GM23338 (cell line): Measurements from ENCODE around the gene TEKTIP1. TPM values are rescaled to one million over a fixed set of nuclear protein-coding genes. Genes with fewer than 3 reads are reported as not detected.

ENCODE experiments used
- ATAC-seq: fragments of 200-7000 bp; cut with Tn5 transposase; 3 replicates; pipeline ENCODE4 v1.9.1; 2020
- DNase-seq: peaks from one replicate; pipeline ENCODE4 v3.0.0-alpha.2; 2015; ENCODE audit warnings: low spot score
- H2AFZ ChIP-seq: fragments of 200-600 bp; sonication (generic); 2 replicates; pipeline ENCODE4 v1.8.0; 2016; ENCODE audit warnings: antibody characterized with exemption, mild to moderate bottlenecking, moderate library complexity
- H3F3A ChIP-seq: fragments of 200-600 bp; sonication (generic); replicated peaks from 2 replicates; pipeline ENCODE4 v1.8.0; 2017; ENCODE audit warnings: antibody characterized with exemption, mixed run types, low read depth
- H3K27ac ChIP-seq: fragments of 200-600 bp; sonication (generic); 2 replicates; pipeline ENCODE4 v1.6.1; 2016; ENCODE audit warnings: low read depth
- H3K27me3 ChIP-seq: fragments of 200-600 bp; sonication (generic); 2 replicates; pipeline ENCODE4 v1.8.0; 2016; ENCODE audit warnings: mild to moderate bottlenecking, mixed run types, moderate library complexity; ENCODE audit not compliant: insufficient read depth
- H3K36me3 ChIP-seq: fragments of 200-600 bp; sonication (generic); 2 replicates; pipeline ENCODE4 v1.8.0; 2016; ENCODE audit warnings: mild to moderate bottlenecking; ENCODE audit not compliant: insufficient read depth
- H3K4me1 ChIP-seq: fragments of 200-600 bp; sonication (generic); 2 replicates; pipeline ENCODE4 v1.8.0; 2016; ENCODE audit warnings: mild to moderate bottlenecking, moderate library complexity; ENCODE audit not compliant: insufficient read depth
- H3K4me2 ChIP-seq: fragments of 200-600 bp; sonication (generic); 2 replicates; pipeline ENCODE4 v1.7.1; 2017; ENCODE audit warnings: mixed run types
- H3K4me3 ChIP-seq: fragments of 200-600 bp; sonication (generic); 2 replicates; pipeline ENCODE4 v1.6.1; 2016; ENCODE audit warnings: mixed run types
- H3K79me2 ChIP-seq: fragments of 200-600 bp; sonication (generic); replicated peaks from 2 replicates; pipeline ENCODE4 v1.8.0; 2017; ENCODE audit warnings: mild to moderate bottlenecking; ENCODE audit not compliant: insufficient read depth
- H3K9me2 ChIP-seq: fragments of 200-600 bp; sonication (generic); 2 replicates; pipeline ENCODE4 v1.8.0; 2017; ENCODE audit not compliant: insufficient read depth
- H4K20me1 ChIP-seq: fragments of 200-600 bp; sonication (generic); replicated peaks from 2 replicates; pipeline ENCODE4 v1.8.0; 2017; ENCODE audit warnings: mild to moderate bottlenecking; ENCODE audit not compliant: insufficient read depth
- H3K27ac Mint-ChIP-seq: 2 replicates; pipeline ENCODE4 v1.8.0; 2020; ENCODE audit warnings: inconsistent platforms, mild to moderate bottlenecking, moderate library complexity, mixed read lengths
- H3K27me3 Mint-ChIP-seq: 3 replicates; pipeline ENCODE4 v1.8.0; 2022; ENCODE audit warnings: low read depth, mild to moderate bottlenecking, moderate library complexity, mixed read lengths, inconsistent platforms; ENCODE audit not compliant: insufficient read depth, poor library complexity
- H3K36me3 Mint-ChIP-seq: 3 replicates; pipeline ENCODE4 v1.8.0; 2021; ENCODE audit warnings: low read depth, mild to moderate bottlenecking, inconsistent platforms, moderate library complexity, mixed read lengths
- H3K4me1 Mint-ChIP-seq: 3 replicates; pipeline ENCODE4 v1.8.0; 2020; ENCODE audit warnings: mild to moderate bottlenecking, inconsistent platforms, mixed read lengths
- H3K4me3 Mint-ChIP-seq: 3 replicates; pipeline ENCODE4 v1.8.0; 2021; ENCODE audit warnings: moderate library complexity, mild to moderate bottlenecking, inconsistent platforms, mixed read lengths
- H3K9me3 Mint-ChIP-seq: 3 replicates; pipeline ENCODE4 v1.8.0; 2020; ENCODE audit warnings: moderate library complexity, mild to moderate bottlenecking, inconsistent platforms, mixed read lengths
- EZH2 ChIP-seq: fragments of 200-600 bp; sonication (generic); IDR thresholded peaks from one replicate; pipeline ENCODE4 v1.8.0; 2017; ENCODE audit warnings: antibody characterized with exemption, mild to moderate bottlenecking, low read depth; ENCODE audit not compliant: unreplicated experiment
- POLR2AphosphoS5 ChIP-seq: IDR thresholded peaks from 2 replicates; pipeline ENCODE4 v1.6.1; 2016; ENCODE audit warnings: antibody characterized with exemption, low read depth
- polyA plus RNA-seq: library from polyadenylated mRNA; unstranded; fragments of >200 nt; fragmentation: Nextera tagmentation; extraction: Ambion mirVana; gene quantifications from 2 replicates; pipeline ENCODE4 v1.2.1, GENCODE V29; 2016
- total RNA-seq: library from RNA; depleted of rRNA; stranded (reverse); fragments of >200 nt; shearing (Covaris generic); gene quantifications from 2 replicates; pipeline ENCODE4 v1.2.3, GENCODE V29; 2014
- TF ChIP-seq, protein P1 (sequence below): IDR thresholded peaks from one replicate; pipeline ENCODE4 v1.6.1; 2018; ENCODE audit warnings: antibody characterized with exemption; ENCODE audit not compliant: unreplicated experiment
- TF ChIP-seq, protein P2 (sequence below): IDR thresholded peaks from 2 replicates; pipeline ENCODE4 v1.6.1; 2016; ENCODE audit warnings: antibody characterized with exemption
- TF ChIP-seq, protein P3 (sequence below), 2 experiments: fragments of 200-600 bp in 1 of 2; sonication (generic) in 1 of 2; conservative IDR thresholded peaks; 2 replicates each; pipeline versions ENCODE4 v1.5.1 to v1.6.1; 2016 to 2017; ENCODE audit warnings: antibody characterized with exemption in 2 of 2, low read depth in 2 of 2, mild to moderate bottlenecking in 2 of 2, moderate library complexity in 1 of 2

The TEKTIP1 gene
- total and polyA plus RNA-seq, 2 experiments from 2014 or later: not detected

DNA sequence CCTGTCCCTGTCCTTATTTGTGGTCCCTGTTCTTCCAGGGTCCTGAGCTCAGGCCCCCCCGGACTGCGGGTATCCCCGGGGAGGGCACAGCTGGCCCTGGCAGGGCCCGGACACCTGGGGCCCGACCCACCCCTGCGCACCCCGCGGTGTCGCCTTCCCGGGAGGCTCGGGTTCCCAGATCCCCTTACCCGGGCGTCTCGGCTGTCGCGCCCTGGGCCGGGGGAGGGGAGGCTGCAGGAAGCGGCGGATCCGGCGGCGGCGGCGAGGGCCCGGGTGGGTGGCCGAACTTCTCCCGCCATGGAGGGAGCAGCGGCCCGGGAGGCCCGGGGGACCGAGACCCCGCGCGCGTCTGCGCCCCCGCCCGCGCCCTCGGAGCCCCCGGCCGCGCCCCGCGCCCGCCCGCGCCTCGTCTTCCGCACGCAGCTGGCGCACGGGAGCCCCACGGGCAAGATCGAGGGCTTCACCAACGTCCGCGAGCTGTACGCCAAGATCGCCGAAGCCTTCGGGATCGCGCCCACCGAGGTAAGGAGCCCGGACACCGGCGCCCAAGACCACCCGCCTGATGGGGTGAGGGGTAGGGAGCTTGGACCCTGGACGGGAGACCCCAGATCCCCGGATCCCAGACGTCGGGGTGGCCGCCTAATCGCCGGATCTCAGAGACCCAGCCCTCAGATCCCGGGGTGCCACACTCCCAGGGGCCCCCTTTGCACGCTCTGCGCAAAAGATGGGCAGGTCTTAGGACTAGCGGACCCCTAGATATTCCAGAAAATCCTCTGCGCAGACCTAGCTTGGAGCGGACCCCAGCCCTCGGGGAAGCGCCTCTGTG, 46.5 kb downstream of the TEKTIP1 start, which contains the start of gene GIPC3:
Gene GIPC3 (plus strand): TSS at position 178 of the 826 bp plus-strand sequence. CDS start 120 bp downstream, at position 298.
- peak within 1 kb of the TSS; percentile 95 for H2AFZ ChIP-seq
- TF ChIP-seq, protein P1, sequence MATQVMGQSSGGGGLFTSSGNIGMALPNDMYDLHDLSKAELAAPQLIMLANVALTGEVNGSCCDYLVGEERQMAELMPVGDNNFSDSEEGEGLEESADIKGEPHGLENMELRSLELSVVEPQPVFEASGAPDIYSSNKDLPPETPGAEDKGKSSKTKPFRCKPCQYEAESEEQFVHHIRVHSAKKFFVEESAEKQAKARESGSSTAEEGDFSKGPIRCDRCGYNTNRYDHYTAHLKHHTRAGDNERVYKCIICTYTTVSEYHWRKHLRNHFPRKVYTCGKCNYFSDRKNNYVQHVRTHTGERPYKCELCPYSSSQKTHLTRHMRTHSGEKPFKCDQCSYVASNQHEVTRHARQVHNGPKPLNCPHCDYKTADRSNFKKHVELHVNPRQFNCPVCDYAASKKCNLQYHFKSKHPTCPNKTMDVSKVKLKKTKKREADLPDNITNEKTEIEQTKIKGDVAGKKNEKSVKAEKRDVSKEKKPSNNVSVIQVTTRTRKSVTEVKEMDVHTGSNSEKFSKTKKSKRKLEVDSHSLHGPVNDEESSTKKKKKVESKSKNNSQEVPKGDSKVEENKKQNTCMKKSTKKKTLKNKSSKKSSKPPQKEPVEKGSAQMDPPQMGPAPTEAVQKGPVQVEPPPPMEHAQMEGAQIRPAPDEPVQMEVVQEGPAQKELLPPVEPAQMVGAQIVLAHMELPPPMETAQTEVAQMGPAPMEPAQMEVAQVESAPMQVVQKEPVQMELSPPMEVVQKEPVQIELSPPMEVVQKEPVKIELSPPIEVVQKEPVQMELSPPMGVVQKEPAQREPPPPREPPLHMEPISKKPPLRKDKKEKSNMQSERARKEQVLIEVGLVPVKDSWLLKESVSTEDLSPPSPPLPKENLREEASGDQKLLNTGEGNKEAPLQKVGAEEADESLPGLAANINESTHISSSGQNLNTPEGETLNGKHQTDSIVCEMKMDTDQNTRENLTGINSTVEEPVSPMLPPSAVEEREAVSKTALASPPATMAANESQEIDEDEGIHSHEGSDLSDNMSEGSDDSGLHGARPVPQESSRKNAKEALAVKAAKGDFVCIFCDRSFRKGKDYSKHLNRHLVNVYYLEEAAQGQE: no peak
- TF ChIP-seq POLR2AphosphoS5 (no peak), EZH2 (no peak)
- TF ChIP-seq, protein P2, sequence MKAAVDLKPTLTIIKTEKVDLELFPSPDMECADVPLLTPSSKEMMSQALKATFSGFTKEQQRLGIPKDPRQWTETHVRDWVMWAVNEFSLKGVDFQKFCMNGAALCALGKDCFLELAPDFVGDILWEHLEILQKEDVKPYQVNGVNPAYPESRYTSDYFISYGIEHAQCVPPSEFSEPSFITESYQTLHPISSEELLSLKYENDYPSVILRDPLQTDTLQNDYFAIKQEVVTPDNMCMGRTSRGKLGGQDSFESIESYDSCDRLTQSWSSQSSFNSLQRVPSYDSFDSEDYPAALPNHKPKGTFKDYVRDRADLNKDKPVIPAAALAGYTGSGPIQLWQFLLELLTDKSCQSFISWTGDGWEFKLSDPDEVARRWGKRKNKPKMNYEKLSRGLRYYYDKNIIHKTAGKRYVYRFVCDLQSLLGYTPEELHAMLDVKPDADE: no peak
- peak within 1 kb of the TSS; percentile 61 for H3K4me3 ChIP-seq
- no peaks in the 10 kb centered on the region for H3K9me2 ChIP-seq
- peaks cover 41% of the 10 kb centered on the region for H3K27me3 ChIP-seq
- no peaks in the 10 kb centered on the region for H4K20me1 ChIP-seq
- Mint-ChIP-seq H3K9me3 (peaks cover 5% of the 10 kb centered on the region; the same call in 2 of the 3 replicates), H3K4me1 (no peaks in the 10 kb centered on the region), H3K4me3 (peak within 1 kb of the TSS; percentile 47), H3K27ac (no peak within 1 kb of the TSS), H3K36me3 (peaks cover 3% of the 10 kb centered on the region; the same call in 1 of the 3 replicates), H3K27me3 (peaks cover 17% of the 10 kb centered on the region)
- no peaks in the 10 kb centered on the region for H3K79me2 ChIP-seq
- peak; percentile 47 for ATAC-seq
- peak; percentile 49 for DNase-seq
- H3K4me1 ChIP-seq: no peaks in the 10 kb centered on the region
- no peak within 1 kb of the TSS for H3K27ac ChIP-seq
- no peaks in the 10 kb centered on the region for H3K36me3 ChIP-seq
- no peaks in the 10 kb centered on the region for H3F3A ChIP-seq
- peak within 1 kb of the TSS; percentile 80 for H3K4me2 ChIP-seq

DNA sequence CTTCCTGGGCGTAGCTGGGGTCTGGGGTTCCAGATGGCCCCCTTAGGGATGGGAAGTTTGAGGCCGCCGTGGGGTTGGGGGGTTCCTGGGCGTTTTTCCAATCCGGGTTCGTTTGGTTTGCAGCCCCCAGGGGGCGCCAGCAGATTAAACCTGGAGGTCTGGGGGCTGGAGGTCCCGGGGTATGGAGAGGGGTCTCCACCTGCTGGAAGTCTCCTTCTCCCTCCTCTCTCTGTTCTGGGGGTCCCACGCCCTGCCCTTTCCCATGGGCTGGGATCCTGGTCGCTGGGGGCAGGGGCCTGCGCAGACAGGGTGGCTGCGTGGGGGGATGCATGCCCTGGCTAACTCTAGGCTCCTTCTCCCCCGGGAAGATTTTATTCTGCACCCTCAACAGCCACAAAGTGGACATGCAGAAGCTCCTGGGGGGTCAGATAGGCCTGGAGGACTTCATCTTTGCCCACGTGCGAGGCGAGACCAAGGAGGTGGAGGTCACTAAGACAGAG, 47.2 kb downstream of the TEKTIP1 start:
- no peaks in the 10 kb centered on the region for H3K4me1 Mint-ChIP-seq
- Histone ChIP-seq H3F3A (peaks cover 6% of the 10 kb centered on the region; the same call in 1 of the 2 replicates), H3K4me3 (peak overlapping the region; percentile 61), H3K27me3 (peaks cover 48% of the 10 kb centered on the region), H3K9me2 (no peaks in the 10 kb centered on the region), H3K79me2 (no peaks in the 10 kb centered on the region), H3K27ac (no peak overlapping the region), H3K36me3 (no peaks in the 10 kb centered on the region), H4K20me1 (no peaks in the 10 kb centered on the region), H3K4me2 (peak overlapping the region; percentile 80), H3K4me1 (no peaks in the 10 kb centered on the region), H2AFZ (peak overlapping the region; percentile 95)
- DNase-seq (peak; percentile 87), ATAC-seq (peak; percentile 88)
- H3K4me3 Mint-ChIP-seq: peak overlapping the region; percentile 47
- peaks cover 3% of the 10 kb centered on the region; the same call in 1 of the 3 replicates for H3K36me3 Mint-ChIP-seq
- H3K9me3 Mint-ChIP-seq: peaks cover 11% of the 10 kb centered on the region
- no peak for TF ChIP-seq POLR2AphosphoS5
- TF ChIP-seq, protein P3, sequence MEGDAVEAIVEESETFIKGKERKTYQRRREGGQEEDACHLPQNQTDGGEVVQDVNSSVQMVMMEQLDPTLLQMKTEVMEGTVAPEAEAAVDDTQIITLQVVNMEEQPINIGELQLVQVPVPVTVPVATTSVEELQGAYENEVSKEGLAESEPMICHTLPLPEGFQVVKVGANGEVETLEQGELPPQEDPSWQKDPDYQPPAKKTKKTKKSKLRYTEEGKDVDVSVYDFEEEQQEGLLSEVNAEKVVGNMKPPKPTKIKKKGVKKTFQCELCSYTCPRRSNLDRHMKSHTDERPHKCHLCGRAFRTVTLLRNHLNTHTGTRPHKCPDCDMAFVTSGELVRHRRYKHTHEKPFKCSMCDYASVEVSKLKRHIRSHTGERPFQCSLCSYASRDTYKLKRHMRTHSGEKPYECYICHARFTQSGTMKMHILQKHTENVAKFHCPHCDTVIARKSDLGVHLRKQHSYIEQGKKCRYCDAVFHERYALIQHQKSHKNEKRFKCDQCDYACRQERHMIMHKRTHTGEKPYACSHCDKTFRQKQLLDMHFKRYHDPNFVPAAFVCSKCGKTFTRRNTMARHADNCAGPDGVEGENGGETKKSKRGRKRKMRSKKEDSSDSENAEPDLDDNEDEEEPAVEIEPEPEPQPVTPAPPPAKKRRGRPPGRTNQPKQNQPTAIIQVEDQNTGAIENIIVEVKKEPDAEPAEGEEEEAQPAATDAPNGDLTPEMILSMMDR (conservative IDR thresholded peaks at IDR 0.05; ENCODE audit: low read depth in 2 of 2): peak; percentile 73 to 83
- H3K27ac Mint-ChIP-seq: no peak overlapping the region
- peaks cover 15% of the 10 kb centered on the region for H3K27me3 Mint-ChIP-seq
